Neural progenitor cell (in vitro differentiated cells): ENCODE measurements around the gene MARCHF3.

ENCODE experiments used
- EZH2 ChIP-seq: fragments of 200-600 bp; sonication (generic); IDR thresholded peaks from 2 replicates; pipeline ENCODE4 v1.6.1; 2017; ENCODE audit warnings: antibody characterized with exemption, mild to moderate bottlenecking, moderate library complexity
- EZH2phosphoT487 ChIP-seq: fragments of 200-600 bp; sonication (generic); IDR thresholded peaks from 2 replicates; pipeline ENCODE4 v1.6.1; 2017; ENCODE audit warnings: antibody characterized with exemption
- TF ChIP-seq, protein P1 (sequence below): fragments of 200-600 bp; sonication (generic); IDR thresholded peaks from 2 replicates; pipeline ENCODE4 v1.5.1; 2017; ENCODE audit warnings: antibody characterized with exemption, mild to moderate bottlenecking

DNA sequence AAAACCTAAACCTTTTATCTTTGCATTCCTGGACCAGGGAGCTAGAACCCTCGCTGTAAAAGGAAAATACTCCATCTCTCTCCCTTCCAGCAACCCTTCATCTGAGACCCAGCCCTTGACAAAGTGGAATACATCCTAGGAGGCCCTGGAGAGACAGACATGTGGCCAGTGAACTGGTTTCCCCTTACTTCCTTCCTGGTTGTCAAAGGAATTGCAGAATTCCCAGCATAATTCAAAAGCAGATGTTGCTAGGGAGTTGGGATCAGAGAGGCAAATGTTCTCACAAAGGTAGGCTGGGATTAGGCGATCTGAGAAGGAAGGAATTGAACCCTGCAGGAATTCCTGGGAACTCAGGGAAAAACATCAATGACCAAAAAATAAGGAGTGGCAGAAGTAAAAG lies 80.9 kb downstream of the MARCHF3 start:
- TF ChIP-seq, protein P1, sequence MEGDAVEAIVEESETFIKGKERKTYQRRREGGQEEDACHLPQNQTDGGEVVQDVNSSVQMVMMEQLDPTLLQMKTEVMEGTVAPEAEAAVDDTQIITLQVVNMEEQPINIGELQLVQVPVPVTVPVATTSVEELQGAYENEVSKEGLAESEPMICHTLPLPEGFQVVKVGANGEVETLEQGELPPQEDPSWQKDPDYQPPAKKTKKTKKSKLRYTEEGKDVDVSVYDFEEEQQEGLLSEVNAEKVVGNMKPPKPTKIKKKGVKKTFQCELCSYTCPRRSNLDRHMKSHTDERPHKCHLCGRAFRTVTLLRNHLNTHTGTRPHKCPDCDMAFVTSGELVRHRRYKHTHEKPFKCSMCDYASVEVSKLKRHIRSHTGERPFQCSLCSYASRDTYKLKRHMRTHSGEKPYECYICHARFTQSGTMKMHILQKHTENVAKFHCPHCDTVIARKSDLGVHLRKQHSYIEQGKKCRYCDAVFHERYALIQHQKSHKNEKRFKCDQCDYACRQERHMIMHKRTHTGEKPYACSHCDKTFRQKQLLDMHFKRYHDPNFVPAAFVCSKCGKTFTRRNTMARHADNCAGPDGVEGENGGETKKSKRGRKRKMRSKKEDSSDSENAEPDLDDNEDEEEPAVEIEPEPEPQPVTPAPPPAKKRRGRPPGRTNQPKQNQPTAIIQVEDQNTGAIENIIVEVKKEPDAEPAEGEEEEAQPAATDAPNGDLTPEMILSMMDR: no peak
- no peak for TF ChIP-seq EZH2
- TF ChIP-seq EZH2phosphoT487: no peak
